Liver (tissue), 3 donors: ENCODE results near the gene NLGN1.

Experiments
- ATF3 ChIP-seq: IDR thresholded peaks from 2 replicates; pipeline ENCODE4 v1.6.1; 2016; ENCODE audit warnings: antibody characterized with exemption
- CTCF ChIP-seq: fragments of 150-350 bp; IDR thresholded peaks from 2 replicates; pipeline ENCODE4 v1.5.1; 2017; ENCODE audit warnings: improper control_type of control experiment, low read depth, low read length; ENCODE audit not compliant: missing input control
- EGR1 ChIP-seq, 2 donors: IDR thresholded peaks; 2 replicates each; pipeline ENCODE4 v1.6.1; 2016 to 2018; ENCODE audit warnings: antibody characterized with exemption in 2 of 2, low read depth in 2 of 2
- FOXA1 ChIP-seq: IDR thresholded peaks from 2 replicates; pipeline ENCODE4 v1.6.1; 2016; ENCODE audit warnings: antibody characterized with exemption
- FOXA2 ChIP-seq: IDR thresholded peaks from 2 replicates; pipeline ENCODE4 v1.6.1; 2016; ENCODE audit warnings: antibody characterized with exemption
- HNF4G ChIP-seq: IDR thresholded peaks from 2 replicates; pipeline ENCODE4 v1.6.1; 2016; ENCODE audit warnings: antibody characterized with exemption
- JUND ChIP-seq, 2 donors: IDR thresholded peaks; 2 replicates each; pipeline ENCODE4 v1.6.1; 2016; ENCODE audit warnings: antibody characterized with exemption in 2 of 2
- MAX ChIP-seq: IDR thresholded peaks from 2 replicates; pipeline ENCODE4 v1.6.1; 2016; ENCODE audit warnings: antibody characterized with exemption
- RAD21 ChIP-seq, 2 donors: IDR thresholded peaks; 2 replicates each; pipeline ENCODE4 v1.6.1; 2016; ENCODE audit warnings: antibody characterized with exemption in 2 of 2, mild to moderate bottlenecking in 2 of 2
- REST ChIP-seq: IDR thresholded peaks from 2 replicates; pipeline ENCODE4 v1.6.1; 2016; ENCODE audit warnings: antibody characterized with exemption, mild to moderate bottlenecking
- SP1 ChIP-seq: IDR thresholded peaks from 2 replicates; pipeline ENCODE4 v1.6.1; 2018; ENCODE audit warnings: antibody characterized with exemption, mild to moderate bottlenecking
- TAF1 ChIP-seq: conservative IDR thresholded peaks from 2 replicates; pipeline ENCODE4 v1.6.1; 2016; ENCODE audit warnings: antibody characterized with exemption, mild to moderate bottlenecking
- ZBTB33 ChIP-seq: IDR thresholded peaks from 2 replicates; pipeline ENCODE4 v1.6.1; 2016; ENCODE audit warnings: antibody characterized with exemption
- donor health status: healthy.
- donor health status: healthy.

- TF ChIP-seq FOXA2 (no peak), CTCF (no peak), MAX (no peak), JUND (IDR thresholded peaks at IDR 0.05) (no peak), HNF4G (no peak), ZBTB33 (no peak), SP1 (no peak), FOXA1 (no peak), REST (no peak), TAF1 (no peak), ATF3 (no peak), RAD21 (IDR thresholded peaks at IDR 0.05) (no peak), EGR1 (IDR thresholded peaks at IDR 0.05; ENCODE audit: low read depth in 2 of 2) (no peak)
These were observed 703.2 kb downstream of the NLGN1 start for GRCh38 chr3:174100744-174101143.
